Umbilical cord (tissue), 2 donors: ENCODE data around the gene MUC20. TPM values are rescaled to one million over a fixed set of nuclear protein-coding genes. Genes with fewer than 3 reads are reported as not detected.
A peak's percentile ranks its signal among the peaks of the same experiment; 100 is the strongest.
"Not testable (repeated sequence)": the region's sequence is repeated elsewhere in the genome, so short reads cannot be mapped to it uniquely, and the experiment has no call there.

Experiments
- DNase-seq: peaks from one replicate; pipeline ENCODE4 v3.0.0-alpha.2; 2015; ENCODE audit warnings: low spot score
- total RNA-seq: library from RNA; depleted of rRNA; stranded (reverse); fragments of >200 nt; gene quantifications from one replicate; pipeline ENCODE4 v1.2.3, GENCODE V29; 2014; ENCODE audit warnings: low replicate concordance; ENCODE audit not compliant: insufficient read depth

The MUC20 gene
- total RNA-seq = 5.8 TPM

- DNase-seq = not testable (repeated sequence)
Observed at GRCh38 chr3:195720831-195721506, at the start of gene MUC20. Gene MUC20 (plus strand): TSS chr3:195720978. CDS start chr3:195721008, 30 bp downstream.

GRCh38 chr3:195671283-195671682 is 49.5 kb upstream of the MUC20 start:
- DNase-seq = not testable (repeated sequence)

GRCh38 chr3:195673711-195674110 is 47.1 kb upstream of the MUC20 start:
- DNase-seq = not testable (repeated sequence)

GRCh38 chr3:195678391-195679015 is 42.3 kb upstream of the MUC20 start:
- not testable (repeated sequence) for DNase-seq

- not testable (repeated sequence) for DNase-seq
Observed at GRCh38 chr3:195680690-195681089, 40.1 kb upstream of the MUC20 start.

GRCh38 chr3:195681458-195682103 is 39.2 kb upstream of the MUC20 start:
- DNase-seq = not testable (repeated sequence)

- not testable (repeated sequence) for DNase-seq
Observed at GRCh38 chr3:195682104-195682742, 38.6 kb upstream of the MUC20 start.

GRCh38 chr3:195683722-195684526 is 36.9 kb upstream of the MUC20 start:
- DNase-seq = not testable (repeated sequence)

GRCh38 chr3:195684527-195685257 is 36.1 kb upstream of the MUC20 start:
- not testable (repeated sequence) for DNase-seq

- not testable (repeated sequence) for DNase-seq
Observed at GRCh38 chr3:195686537-195687208, 34.1 kb upstream of the MUC20 start.

GRCh38 chr3:195687209-195687760 is 33.5 kb upstream of the MUC20 start:
- not testable (repeated sequence) for DNase-seq

- DNase-seq = peak; percentile 79
Observed at GRCh38 chr3:195688471-195689183, 32.2 kb upstream of the MUC20 start.

GRCh38 chr3:195689184-195690070 is 31.4 kb upstream of the MUC20 start:
- DNase-seq = not testable (repeated sequence)

GRCh38 chr3:195690951-195691350 is 29.8 kb upstream of the MUC20 start:
- DNase-seq = no peak

GRCh38 chr3:195691596-195692353 is 29.0 kb upstream of the MUC20 start:
- not testable (repeated sequence) for DNase-seq

- DNase-seq = no peak
Observed at GRCh38 chr3:195692354-195692685, 28.5 kb upstream of the MUC20 start.

GRCh38 chr3:195692781-195693427 is 27.9 kb upstream of the MUC20 start:
- DNase-seq = no peak
